ENCODE results near the gene ATE1.
"Not testable (repeated sequence)": the region's sequence is repeated elsewhere in the genome, so short reads cannot be mapped to it uniquely, and the experiment has no call there.

Gene ATE1

GRCh38 chr10:121834757-121835156 lies 93.1 kb downstream of the ATE1 start:
- H3K27ac ChIP-seq (ENCODE audit: low read depth, low read length) = no peak overlapping the region
- no peaks in the 10 kb centered on the region for H3K27me3 ChIP-seq (ENCODE audit: control insufficient read depth, insufficient read depth, low read length)
- no peaks in the 10 kb centered on the region for H3K4me1 ChIP-seq (ENCODE audit: control insufficient read depth, insufficient read depth, low read length)
- H3K36me3 ChIP-seq (ENCODE audit: control insufficient read depth, insufficient read depth, low read length) = no peaks in the 10 kb centered on the region
- H3K4me3 ChIP-seq (ENCODE audit: low read length) = no peak overlapping the region
- no peak overlapping the region for H3K9ac ChIP-seq (ENCODE audit: low read length)

DNA sequence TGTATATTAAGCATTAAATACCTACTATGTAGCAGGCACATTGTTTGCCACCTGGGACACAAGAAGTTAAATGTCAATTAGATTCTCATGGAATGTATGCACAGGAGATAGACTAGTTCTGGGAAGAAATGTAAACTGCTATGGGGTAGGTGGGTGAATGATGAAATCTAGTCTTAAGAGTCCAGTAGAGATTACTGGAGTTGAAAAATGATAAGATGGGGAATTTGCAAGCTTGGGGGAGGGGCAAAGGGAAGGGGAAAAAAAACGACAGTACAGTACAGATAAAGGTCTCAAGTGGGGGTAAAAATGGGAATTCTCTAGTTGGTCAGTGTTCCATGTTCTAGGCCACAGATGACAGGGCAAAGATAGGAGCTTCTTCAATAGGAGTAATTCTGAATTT lies 94.4 kb downstream of the ATE1 start:
- H3K4me3 ChIP-seq (ENCODE audit: low read length) = no peak overlapping the region
- H3K27ac ChIP-seq (ENCODE audit: low read depth, low read length) = no peak overlapping the region
- no peaks in the 10 kb centered on the region for H3K36me3 ChIP-seq (ENCODE audit: control insufficient read depth, insufficient read depth, low read length)
- no peaks in the 10 kb centered on the region for H3K27me3 ChIP-seq (ENCODE audit: control insufficient read depth, insufficient read depth, low read length)
- H3K4me1 ChIP-seq (ENCODE audit: control insufficient read depth, insufficient read depth, low read length) = no peaks in the 10 kb centered on the region
- no peak overlapping the region for H3K9ac ChIP-seq (ENCODE audit: low read length)

GRCh38 chr10:121832647-121833046 lies 95.2 kb downstream of the ATE1 start:
- Histone ChIP-seq H3K27ac (ENCODE audit: low read depth, low read length) (no peak overlapping the region), H3K4me1 (ENCODE audit: control insufficient read depth, insufficient read depth, low read length) (no peaks in the 10 kb centered on the region), H3K4me3 (ENCODE audit: low read length) (no peak overlapping the region), H3K9ac (ENCODE audit: low read length) (no peak overlapping the region), H3K36me3 (ENCODE audit: control insufficient read depth, insufficient read depth, low read length) (no peaks in the 10 kb centered on the region), H3K27me3 (ENCODE audit: control insufficient read depth, insufficient read depth, low read length) (no peaks in the 10 kb centered on the region)

GRCh38 chr10:121831777-121832176 lies 96.1 kb downstream of the ATE1 start:
- Histone ChIP-seq H3K27me3 (ENCODE audit: control insufficient read depth, insufficient read depth, low read length) (no peaks in the 10 kb centered on the region), H3K4me3 (ENCODE audit: low read length) (no peak overlapping the region), H3K27ac (ENCODE audit: low read depth, low read length) (no peak overlapping the region), H3K36me3 (ENCODE audit: control insufficient read depth, insufficient read depth, low read length) (no peaks in the 10 kb centered on the region), H3K9ac (ENCODE audit: low read length) (no peak overlapping the region), H3K4me1 (ENCODE audit: control insufficient read depth, insufficient read depth, low read length) (no peaks in the 10 kb centered on the region)

GRCh38 chr10:121831237-121831636 lies 96.6 kb downstream of the ATE1 start:
- H3K4me1 ChIP-seq (ENCODE audit: control insufficient read depth, insufficient read depth, low read length) = no peaks in the 10 kb centered on the region
- no peak overlapping the region for H3K27ac ChIP-seq (ENCODE audit: low read depth, low read length)
- H3K36me3 ChIP-seq (ENCODE audit: control insufficient read depth, insufficient read depth, low read length) = no peaks in the 10 kb centered on the region
- no peak overlapping the region for H3K9ac ChIP-seq (ENCODE audit: low read length)
- H3K4me3 ChIP-seq (ENCODE audit: low read length) = no peak overlapping the region
- H3K27me3 ChIP-seq (ENCODE audit: control insufficient read depth, insufficient read depth, low read length) = no peaks in the 10 kb centered on the region

DNA sequence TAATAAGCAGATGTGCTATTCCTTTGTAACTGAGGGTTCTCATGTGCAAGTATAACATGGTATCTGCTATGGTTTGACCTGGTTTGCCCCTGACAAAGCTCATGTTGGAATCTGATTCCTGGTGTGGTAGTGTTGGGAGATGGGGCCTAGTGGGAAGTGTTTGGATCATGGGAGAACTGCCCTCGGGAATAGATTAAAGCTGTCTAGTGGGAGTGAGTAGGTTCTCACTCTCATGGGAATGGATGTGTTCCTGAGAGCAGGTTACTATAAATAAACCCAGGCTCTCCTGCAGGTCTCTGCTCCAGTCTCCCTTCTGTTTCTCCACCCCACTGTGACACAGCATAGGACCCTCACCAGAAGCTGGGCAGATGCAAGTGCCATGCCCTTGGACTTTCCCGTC lies 97.7 kb downstream of the ATE1 start:
- Histone ChIP-seq H3K9ac (ENCODE audit: low read length) (no peak overlapping the region), H3K27ac (ENCODE audit: low read depth, low read length) (no peak overlapping the region), H3K36me3 (ENCODE audit: control insufficient read depth, insufficient read depth, low read length) (no peaks in the 10 kb centered on the region), H3K4me3 (ENCODE audit: low read length) (no peak overlapping the region), H3K27me3 (ENCODE audit: control insufficient read depth, insufficient read depth, low read length) (no peaks in the 10 kb centered on the region), H3K4me1 (ENCODE audit: control insufficient read depth, insufficient read depth, low read length) (no peaks in the 10 kb centered on the region)

GRCh38 chr10:121828045-121828444 lies 99.8 kb downstream of the ATE1 start:
- H3K9ac ChIP-seq (ENCODE audit: low read length) = no peak overlapping the region
- H3K27ac ChIP-seq (ENCODE audit: low read depth, low read length) = no peak overlapping the region
- no peaks in the 10 kb centered on the region for H3K36me3 ChIP-seq (ENCODE audit: control insufficient read depth, insufficient read depth, low read length)
- no peak overlapping the region for H3K4me3 ChIP-seq (ENCODE audit: low read length)
- no peaks in the 10 kb centered on the region for H3K27me3 ChIP-seq (ENCODE audit: control insufficient read depth, insufficient read depth, low read length)
- no peaks in the 10 kb centered on the region for H3K4me1 ChIP-seq (ENCODE audit: control insufficient read depth, insufficient read depth, low read length)

- H3K27ac ChIP-seq (ENCODE audit: low read depth, low read length); H3K9ac ChIP-seq (ENCODE audit: low read length); H3K4me3 ChIP-seq (ENCODE audit: low read length); H3K36me3 ChIP-seq (ENCODE audit: control insufficient read depth, insufficient read depth, low read length); H3K27me3 ChIP-seq (ENCODE audit: control insufficient read depth, insufficient read depth, low read length); H3K4me1 ChIP-seq (ENCODE audit: control insufficient read depth, insufficient read depth, low read length): not testable (repeated sequence)
Measured at GRCh38 chr10:121826773-121827172, 101.1 kb downstream of the ATE1 start.

- H3K4me1 ChIP-seq (ENCODE audit: control insufficient read depth, insufficient read depth, low read length) = no peaks in the 10 kb centered on the region
- H3K36me3 ChIP-seq (ENCODE audit: control insufficient read depth, insufficient read depth, low read length) = no peaks in the 10 kb centered on the region
- no peak overlapping the region for H3K27ac ChIP-seq (ENCODE audit: low read depth, low read length)
- H3K4me3 ChIP-seq (ENCODE audit: low read length) = no peak overlapping the region
- H3K9ac ChIP-seq (ENCODE audit: low read length) = no peak overlapping the region
- no peaks in the 10 kb centered on the region for H3K27me3 ChIP-seq (ENCODE audit: control insufficient read depth, insufficient read depth, low read length)
Measured at GRCh38 chr10:121823993-121824463, 103.8 kb downstream of the ATE1 start.

DNA sequence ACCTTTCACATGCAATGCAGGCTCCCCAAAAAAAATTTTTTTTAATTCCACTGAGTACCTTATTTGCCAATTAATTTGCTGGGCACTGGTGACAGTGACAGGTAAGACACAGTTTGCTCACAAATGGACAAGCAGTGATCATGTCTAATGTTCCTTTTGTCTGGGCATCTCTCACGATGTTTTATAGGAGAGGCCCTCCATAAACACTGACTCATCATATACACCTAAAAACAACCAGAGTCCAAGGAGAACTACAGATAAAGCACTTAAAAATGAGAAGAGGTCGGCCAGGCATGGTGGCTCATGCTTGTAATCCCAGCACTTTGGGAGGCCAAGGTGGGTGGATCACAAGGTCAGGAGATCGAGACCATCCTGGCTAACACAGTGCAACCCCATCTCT lies 105.1 kb downstream of the ATE1 start:
- Histone ChIP-seq H3K27ac (ENCODE audit: low read depth, low read length) (no peak overlapping the region), H3K4me3 (ENCODE audit: low read length) (no peak overlapping the region), H3K4me1 (ENCODE audit: control insufficient read depth, insufficient read depth, low read length) (no peaks in the 10 kb centered on the region), H3K36me3 (ENCODE audit: control insufficient read depth, insufficient read depth, low read length) (no peaks in the 10 kb centered on the region), H3K9ac (ENCODE audit: low read length) (no peak overlapping the region), H3K27me3 (ENCODE audit: control insufficient read depth, insufficient read depth, low read length) (no peaks in the 10 kb centered on the region)

- Histone ChIP-seq H3K4me1 (ENCODE audit: control insufficient read depth, insufficient read depth, low read length) (no peaks in the 10 kb centered on the region), H3K9ac (ENCODE audit: low read length) (no peak overlapping the region), H3K27ac (ENCODE audit: low read depth, low read length) (no peak overlapping the region), H3K4me3 (ENCODE audit: low read length) (no peak overlapping the region), H3K27me3 (ENCODE audit: control insufficient read depth, insufficient read depth, low read length) (no peaks in the 10 kb centered on the region), H3K36me3 (ENCODE audit: control insufficient read depth, insufficient read depth, low read length) (no peaks in the 10 kb centered on the region)
Measured at GRCh38 chr10:121822180-121822579, 105.7 kb downstream of the ATE1 start.

- Histone ChIP-seq H3K4me1 (ENCODE audit: control insufficient read depth, insufficient read depth, low read length) (no peaks in the 10 kb centered on the region), H3K36me3 (ENCODE audit: control insufficient read depth, insufficient read depth, low read length) (no peaks in the 10 kb centered on the region), H3K27me3 (ENCODE audit: control insufficient read depth, insufficient read depth, low read length) (no peaks in the 10 kb centered on the region), H3K9ac (ENCODE audit: low read length) (no peak overlapping the region), H3K4me3 (ENCODE audit: low read length) (no peak overlapping the region), H3K27ac (ENCODE audit: low read depth, low read length) (no peak overlapping the region)
Measured at GRCh38 chr10:121819049-121819448, 108.8 kb downstream of the ATE1 start.

- no peak overlapping the region for H3K4me3 ChIP-seq (ENCODE audit: low read length)
Measured at GRCh38 chr10:121818599-121818998, 109.2 kb downstream of the ATE1 start.

More at GRCh38 chr10:121818599-121818998, 109.2 kb downstream of the ATE1 start:
- Histone ChIP-seq H3K27ac (ENCODE audit: low read depth, low read length) (no peak overlapping the region), H3K4me1 (ENCODE audit: control insufficient read depth, insufficient read depth, low read length) (no peaks in the 10 kb centered on the region), H3K36me3 (ENCODE audit: control insufficient read depth, insufficient read depth, low read length) (no peaks in the 10 kb centered on the region), H3K27me3 (ENCODE audit: control insufficient read depth, insufficient read depth, low read length) (no peaks in the 10 kb centered on the region), H3K9ac (ENCODE audit: low read length) (no peak overlapping the region)

Measured in rectal smooth muscle tissue (tissue), 1 donor.